Upper lobe of left lung (tissue), 4 donors: ENCODE measurements around the gene GOLGA3.

Source experiments
- CTCF ChIP-seq, 6 experiments: fragments of 450-650 bp in 4 of 6; fragments of 200-600 bp in 2 of 6; sonication (generic) in 2 of 6; IDR thresholded peaks; one replicate each; pipeline ENCODE4 v1.5.1; 2016 to 2019; ENCODE audit warnings: antibody characterized with exemption in 6 of 6
- EP300 ChIP-seq, 4 donors: sonication (generic); formaldehyde crosslinking; IDR thresholded peaks; one replicate each; pipeline ENCODE4 v1.5.1; 2017; ENCODE audit warnings: antibody characterized with exemption in 4 of 4, control low read depth in 2 of 4
- POLR2A ChIP-seq, 4 donors: fragments of 450-650 bp; IDR thresholded peaks; one replicate each; pipeline ENCODE4 v1.5.1; 2016 to 2017; ENCODE audit warnings: antibody characterized with exemption in 4 of 4, mild to moderate bottlenecking in 2 of 4
- POLR2AphosphoS5 ChIP-seq, 2 donors: sonication (generic); formaldehyde crosslinking; IDR thresholded peaks; one replicate each; pipeline ENCODE4 v1.5.1; 2017; ENCODE audit warnings: antibody characterized with exemption in 2 of 2

GRCh38 chr12:132741620-132742019 lies 87.0 kb downstream of the GOLGA3 start:
- TF ChIP-seq CTCF (IDR thresholded peaks at IDR 0.05) (no peak), POLR2A (IDR thresholded peaks at IDR 0.05) (no peak), EP300 (IDR thresholded peaks at IDR 0.05) (no peak), POLR2AphosphoS5 (IDR thresholded peaks at IDR 0.05) (no peak)
